ENCODE measurements around the gene PCDHA9. TPM values are rescaled to one million over a fixed set of nuclear protein-coding genes. Genes with fewer than 3 reads are reported as not detected.
A peak's percentile ranks its signal among the peaks of the same experiment; 100 is the strongest.
"Not testable (repeated sequence)": the region's sequence is repeated elsewhere in the genome, so short reads cannot be mapped to it uniquely, and the experiment has no call there.

The PCDHA9 gene
- total RNA-seq (2014; rRNA removed; shearing (Covaris generic)) = under 0.01 TPM in 1 of 2 replicates, not detected in the other

- DNase-seq (ENCODE audit: low read depth in 1 of 2, low spot score in 2 of 2); H3K36me3 ChIP-seq; H3K4me3 ChIP-seq: not testable (repeated sequence)
Measured at GRCh38 chr5:140848139-140849102, at the start of gene PCDHA9. Gene PCDHA9, plus strand, starts transcription at chr5:140848382. Its CDS starts 114 bp downstream, at chr5:140848496.

GRCh38 chr5:140800816-140801493, 47.2 kb upstream of the PCDHA9 start, which contains the start of gene PCDHA3:
Gene PCDHA3, plus strand, starts transcription at chr5:140801057.
- Histone ChIP-seq H3K9me3 (replicated peaks) (peaks cover 18% of the 10 kb centered on the region), H3K36me3 (no peaks in the 10 kb centered on the region), H3K4me3 (no peak within 1 kb of the TSS), H3K27me3 (replicated peaks) (no peaks in the 10 kb centered on the region), H3K4me1 (replicated peaks) (no peaks in the 10 kb centered on the region), H3K27ac (no peak within 1 kb of the TSS)
- no peak for DNase-seq (ENCODE audit: low read depth in 1 of 2, low spot score in 2 of 2)

More at GRCh38 chr5:140848139-140849102, at the start of gene PCDHA9:
- H3K4me1 ChIP-seq (replicated peaks); H3K27me3 ChIP-seq (replicated peaks); H3K27ac ChIP-seq: not testable (repeated sequence)
- H3K9me3 ChIP-seq (replicated peaks) = peaks cover 10% of the 10 kb centered on the region

DNA sequence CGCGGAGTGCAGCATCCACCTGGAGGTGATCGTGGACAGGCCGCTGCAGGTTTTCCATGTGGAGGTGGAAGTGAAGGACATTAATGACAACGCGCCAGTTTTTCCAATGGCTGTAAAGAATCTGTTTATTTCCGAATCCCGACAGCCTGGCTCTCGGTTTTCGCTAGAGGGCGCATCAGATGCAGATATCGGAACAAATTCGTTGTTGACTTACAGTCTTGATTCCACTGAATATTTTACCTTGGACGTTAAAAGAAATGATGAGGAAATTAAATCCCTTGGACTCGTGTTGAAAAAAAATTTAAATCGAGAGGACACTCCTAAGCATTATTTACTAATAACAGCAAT, 46.7 kb upstream of the PCDHA9 start:
- Histone ChIP-seq H3K27ac (no peak overlapping the region), H3K36me3 (no peaks in the 10 kb centered on the region), H3K27me3 (replicated peaks) (no peaks in the 10 kb centered on the region), H3K4me1 (replicated peaks) (no peaks in the 10 kb centered on the region), H3K9me3 (replicated peaks) (peaks cover 18% of the 10 kb centered on the region), H3K4me3 (no peak overlapping the region)
- no peak for DNase-seq (ENCODE audit: low read depth in 1 of 2, low spot score in 2 of 2)

GRCh38 chr5:140802381-140802780, 45.8 kb upstream of the PCDHA9 start:
- DNase-seq (ENCODE audit: low read depth in 1 of 2, low spot score in 2 of 2); H3K27me3 ChIP-seq (replicated peaks); H3K4me3 ChIP-seq; H3K27ac ChIP-seq; H3K4me1 ChIP-seq (replicated peaks); H3K36me3 ChIP-seq: not testable (repeated sequence)
- peaks cover 11% of the 10 kb centered on the region; the same call in 1 of the 2 replicates for H3K9me3 ChIP-seq (replicated peaks)

DNA sequence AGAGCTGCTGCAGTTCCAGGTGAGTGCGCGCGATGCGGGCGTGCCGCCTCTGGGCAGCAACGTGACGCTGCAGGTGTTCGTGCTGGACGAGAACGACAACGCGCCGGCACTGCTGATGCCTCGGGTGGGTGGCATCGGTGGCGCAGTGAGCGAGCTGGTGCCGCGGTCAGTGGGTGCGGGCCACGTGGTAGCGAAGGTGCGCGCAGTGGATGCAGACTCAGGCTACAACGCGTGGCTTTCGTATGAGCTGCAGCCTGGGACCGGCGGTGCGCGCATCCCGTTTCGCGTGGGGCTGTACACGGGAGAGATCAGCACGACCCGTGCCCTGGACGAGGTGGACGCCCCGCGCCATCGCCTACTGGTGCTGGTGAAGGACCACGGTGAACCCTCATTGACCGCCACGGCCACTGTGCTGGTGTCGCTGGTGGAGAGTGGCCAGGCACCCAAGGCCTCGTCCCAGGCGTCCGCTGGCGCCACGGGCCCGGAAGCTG, 45.4 kb upstream of the PCDHA9 start:
- Histone ChIP-seq H3K36me3 (no peaks in the 10 kb centered on the region), H3K4me1 (replicated peaks) (no peaks in the 10 kb centered on the region), H3K4me3 (no peak overlapping the region), H3K27ac (no peak overlapping the region), H3K9me3 (replicated peaks) (peaks cover 13% of the 10 kb centered on the region; the same call in 1 of the 2 replicates), H3K27me3 (replicated peaks) (no peaks in the 10 kb centered on the region)
- DNase-seq (ENCODE audit: low read depth in 1 of 2, low spot score in 2 of 2) = no peak

DNA sequence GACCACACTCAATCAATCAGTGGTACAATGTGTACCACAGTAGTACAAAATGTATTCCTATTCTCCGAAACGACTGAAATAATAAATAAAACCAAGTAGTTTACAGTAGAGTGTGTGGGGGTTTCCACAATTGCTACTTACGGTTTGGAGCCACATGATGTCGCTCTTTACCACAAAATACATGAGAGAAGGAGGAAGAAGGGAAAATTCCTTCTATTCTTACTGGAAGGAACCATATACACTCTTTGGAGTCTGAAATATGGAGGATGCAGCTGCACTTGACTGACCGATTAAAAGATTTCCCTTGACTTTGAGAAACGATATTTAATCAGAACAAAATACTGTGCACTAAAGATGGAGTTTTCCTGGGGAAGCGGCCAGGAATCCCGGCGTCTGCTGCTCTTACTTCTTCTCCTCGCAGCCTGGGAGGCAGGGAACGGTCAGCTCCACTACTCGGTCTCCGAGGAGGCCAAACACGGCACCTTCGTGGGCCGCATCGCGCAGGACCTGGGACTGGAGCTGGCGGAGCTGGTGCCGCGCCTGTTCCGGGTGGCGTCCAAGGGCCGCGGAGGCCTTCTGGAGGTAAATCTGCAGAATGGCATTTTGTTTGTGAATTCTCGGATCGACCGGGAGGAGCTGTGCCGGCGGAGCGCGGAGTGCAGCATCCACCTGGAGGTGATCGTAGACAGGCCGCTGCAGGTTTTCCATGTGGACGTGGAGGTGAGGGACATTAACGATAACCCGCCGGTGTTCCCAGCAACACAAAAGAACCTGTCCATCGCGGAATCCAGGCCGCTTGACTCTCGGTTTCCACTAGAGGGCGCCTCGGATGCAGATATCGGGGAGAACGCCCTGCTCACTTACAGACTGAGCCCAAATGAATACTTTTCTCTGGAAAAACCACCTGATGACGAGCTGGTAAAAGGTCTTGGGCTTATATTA, 41.1 kb upstream of the PCDHA9 start, which contains the start of gene PCDHA4:
Gene PCDHA4 (plus strand): TSS at position 235 of the 942 bp plus-strand sequence.
- peak in 1 of 2 experiments; percentile 29 for DNase-seq (ENCODE audit: low read depth in 1 of 2, low spot score in 2 of 2)
- no peaks in the 10 kb centered on the region for H3K36me3 ChIP-seq
- H3K27me3 ChIP-seq (replicated peaks) = no peaks in the 10 kb centered on the region
- H3K4me1 ChIP-seq (replicated peaks) = no peaks in the 10 kb centered on the region
- peaks cover 13% of the 10 kb centered on the region for H3K9me3 ChIP-seq (replicated peaks)
- no peak within 1 kb of the TSS for H3K27ac ChIP-seq
- H3K4me3 ChIP-seq = peak within 1 kb of the TSS; percentile 24

- H3K36me3 ChIP-seq; DNase-seq (ENCODE audit: low read depth in 1 of 2, low spot score in 2 of 2); H3K4me3 ChIP-seq; H3K27me3 ChIP-seq (replicated peaks); H3K27ac ChIP-seq; H3K4me1 ChIP-seq (replicated peaks): not testable (repeated sequence)
- peaks cover 13% of the 10 kb centered on the region; the same call in 1 of the 2 replicates for H3K9me3 ChIP-seq (replicated peaks)
Measured at GRCh38 chr5:140808241-140808888, 39.8 kb upstream of the PCDHA9 start.

DNA sequence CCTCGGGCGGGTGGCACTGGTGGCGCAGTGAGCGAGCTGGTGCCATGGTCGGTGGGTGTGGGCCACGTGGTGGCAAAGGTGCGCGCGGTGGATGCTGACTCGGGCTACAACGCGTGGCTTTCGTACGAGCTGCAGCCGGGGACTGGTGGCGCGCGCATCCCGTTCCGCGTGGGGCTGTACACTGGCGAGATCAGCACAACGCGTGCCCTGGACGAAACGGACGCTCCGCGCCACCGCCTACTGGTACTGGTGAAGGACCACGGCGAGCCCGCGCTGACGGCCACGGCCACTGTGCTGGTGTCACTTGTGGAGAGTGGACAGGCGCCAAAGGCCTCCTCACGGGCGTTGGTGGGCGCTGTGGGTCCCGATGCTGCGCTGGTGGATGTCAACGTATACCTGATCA, 39.3 kb upstream of the PCDHA9 start:
- Histone ChIP-seq H3K4me1 (replicated peaks) (no peaks in the 10 kb centered on the region), H3K27ac (no peak overlapping the region)
- DNase-seq (ENCODE audit: low read depth in 1 of 2, low spot score in 2 of 2) = no peak

GRCh38 chr5:140821375-140822280, 26.6 kb upstream of the PCDHA9 start, which contains the start of gene PCDHA5:
Gene PCDHA5, plus strand, starts transcription at chr5:140821613.
- H3K27me3 ChIP-seq (replicated peaks) = no peaks in the 10 kb centered on the region; the same call in 1 of the 2 replicates
- DNase-seq (ENCODE audit: low read depth in 1 of 2, low spot score in 2 of 2) = no peak
- no peak within 1 kb of the TSS for H3K27ac ChIP-seq
- H3K36me3 ChIP-seq = no peaks in the 10 kb centered on the region
- no peaks in the 10 kb centered on the region for H3K4me1 ChIP-seq (replicated peaks)
- H3K4me3 ChIP-seq = no peak within 1 kb of the TSS
- H3K9me3 ChIP-seq (replicated peaks) = no peaks in the 10 kb centered on the region

More for the DNA sequence above, 39.3 kb upstream of the PCDHA9 start:
- Histone ChIP-seq H3K4me3 (no peak overlapping the region), H3K27me3 (replicated peaks) (no peaks in the 10 kb centered on the region), H3K36me3 (no peaks in the 10 kb centered on the region), H3K9me3 (replicated peaks) (peaks cover 13% of the 10 kb centered on the region; the same call in 1 of the 2 replicates)

- Histone ChIP-seq H3K27me3 (replicated peaks) (no peaks in the 10 kb centered on the region; the same call in 1 of the 2 replicates), H3K9me3 (replicated peaks) (no peaks in the 10 kb centered on the region), H3K4me3 (no peak overlapping the region), H3K27ac (no peak overlapping the region), H3K4me1 (replicated peaks) (no peaks in the 10 kb centered on the region), H3K36me3 (no peaks in the 10 kb centered on the region)
- no peak for DNase-seq (ENCODE audit: low read depth in 1 of 2, low spot score in 2 of 2)
Measured at GRCh38 chr5:140822281-140822629, 25.9 kb upstream of the PCDHA9 start.

- H3K9me3 ChIP-seq (replicated peaks); H3K4me3 ChIP-seq; DNase-seq (ENCODE audit: low read depth in 1 of 2, low spot score in 2 of 2); H3K27me3 ChIP-seq (replicated peaks); H3K36me3 ChIP-seq; H3K27ac ChIP-seq; H3K4me1 ChIP-seq (replicated peaks): not testable (repeated sequence)
Measured at GRCh38 chr5:140822969-140823368, 25.2 kb upstream of the PCDHA9 start.

DNA sequence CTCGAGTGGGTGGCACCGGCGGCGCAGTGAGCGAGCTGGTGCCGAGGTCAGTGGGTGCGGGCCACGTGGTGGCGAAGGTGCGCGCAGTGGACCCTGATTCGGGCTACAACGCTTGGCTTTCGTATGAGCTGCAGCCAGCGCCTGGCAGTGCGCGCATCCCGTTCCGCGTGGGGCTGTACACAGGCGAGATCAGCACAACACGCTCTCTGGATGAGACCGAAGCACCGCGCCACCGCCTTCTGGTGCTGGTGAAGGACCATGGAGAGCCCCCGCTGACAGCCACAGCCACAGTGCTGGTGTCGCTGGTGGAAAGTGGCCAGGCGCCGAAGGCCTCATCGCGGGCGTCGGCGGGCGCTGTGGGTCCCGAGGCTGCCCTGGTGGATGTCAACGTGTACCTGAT, 24.7 kb upstream of the PCDHA9 start:
- Histone ChIP-seq H3K4me3 (no peak overlapping the region), H3K27me3 (replicated peaks) (no peaks in the 10 kb centered on the region; the same call in 1 of the 2 replicates), H3K9me3 (replicated peaks) (no peaks in the 10 kb centered on the region), H3K27ac (no peak overlapping the region), H3K36me3 (no peaks in the 10 kb centered on the region), H3K4me1 (replicated peaks) (no peaks in the 10 kb centered on the region)
- DNase-seq (ENCODE audit: low read depth in 1 of 2, low spot score in 2 of 2) = no peak

Data from SJSA1 (cell line).